Measurements from ENCODE around the gene ASB16. TPM values are rescaled to one million over a fixed set of nuclear protein-coding genes. Genes with fewer than 3 reads are reported as not detected.

The ASB16 gene
- total RNA-seq, 2 donors from 2014 or later, result 2.3 to 3.9 TPM

- H3K4me1 ChIP-seq (ENCODE audit: control insufficient read depth in 1 of 2, low read depth in 2 of 2), result peaks cover 11 to 21% of the 10 kb centered on the region in 2 donors
Measured at GRCh38 chr17:44212507-44213402, 42.3 kb downstream of the ASB16 start.

GRCh38 chr17:44213403-44214229 is 43.1 kb downstream of the ASB16 start:
- H3K27ac ChIP-seq, result no peak overlapping the region
- ATAC-seq (ENCODE audit: insufficient number of reproducible peaks, low FRiP score, low read depth) (no peak), DNase-seq (ENCODE audit: low spot score) (no peak)
- H3K9me3 ChIP-seq, result no peaks in the 10 kb centered on the region
- H3K4me3 ChIP-seq, result no peak overlapping the region
- peaks cover 48% of the 10 kb centered on the region for H3K36me3 ChIP-seq
- H3K4me1 ChIP-seq (ENCODE audit: control insufficient read depth in 1 of 2, low read depth in 2 of 2), result peaks cover 15 to 26% of the 10 kb centered on the region in 2 donors
- no peaks in the 10 kb centered on the region for H3K27me3 ChIP-seq (replicated peaks; ENCODE audit: insufficient read depth)
- no peak for TF ChIP-seq CTCF (IDR thresholded peaks at IDR 0.05)

More at GRCh38 chr17:44212507-44213402, 42.3 kb downstream of the ASB16 start:
- Histone ChIP-seq H3K36me3 (peaks cover 54% of the 10 kb centered on the region), H3K4me3 (no peak overlapping the region), H3K27me3 (replicated peaks; ENCODE audit: insufficient read depth) (no peaks in the 10 kb centered on the region), H3K9me3 (no peaks in the 10 kb centered on the region), H3K27ac (no peak overlapping the region)
- DNase-seq (ENCODE audit: low spot score) (no peak), ATAC-seq (ENCODE audit: insufficient number of reproducible peaks, low FRiP score, low read depth) (no peak)
- no peak for TF ChIP-seq CTCF (IDR thresholded peaks at IDR 0.05)

GRCh38 chr17:44214230-44214494 is 43.7 kb downstream of the ASB16 start:
- Histone ChIP-seq H3K36me3 (peaks cover 44% of the 10 kb centered on the region), H3K4me3 (no peak overlapping the region), H3K27me3 (replicated peaks; ENCODE audit: insufficient read depth) (no peaks in the 10 kb centered on the region), H3K27ac (no peak overlapping the region), H3K4me1 (ENCODE audit: control insufficient read depth in 1 of 2, low read depth in 2 of 2) (peaks cover 15 to 26% of the 10 kb centered on the region in 2 donors), H3K9me3 (no peaks in the 10 kb centered on the region)
- ATAC-seq (ENCODE audit: insufficient number of reproducible peaks, low FRiP score, low read depth) (no peak), DNase-seq (ENCODE audit: low spot score) (no peak)
- no peak for TF ChIP-seq CTCF (IDR thresholded peaks at IDR 0.05)

- ATAC-seq (ENCODE audit: insufficient number of reproducible peaks, low FRiP score, low read depth), result no peak
Measured at GRCh38 chr17:44214896-44215295, 44.4 kb downstream of the ASB16 start.

More at GRCh38 chr17:44214896-44215295, 44.4 kb downstream of the ASB16 start:
- Histone ChIP-seq H3K4me3 (no peak overlapping the region), H3K27me3 (replicated peaks; ENCODE audit: insufficient read depth) (no peaks in the 10 kb centered on the region), H3K27ac (no peak overlapping the region), H3K36me3 (peaks cover 36% of the 10 kb centered on the region), H3K9me3 (no peaks in the 10 kb centered on the region), H3K4me1 (ENCODE audit: control insufficient read depth in 1 of 2, low read depth in 2 of 2) (peaks cover 15 to 26% of the 10 kb centered on the region in 2 donors)
- DNase-seq (ENCODE audit: low spot score), result no peak
- no peak for TF ChIP-seq CTCF (IDR thresholded peaks at IDR 0.05)
